NCI-H2081 treated with DMSO at 0.1 percent for 48 hours (cell line): Measurements from ENCODE around the gene DNAJC4.

Source experiments
- DNase-seq: peaks from one replicate; lab custom pipeline; 2025; lab: John Stamatoyannopoulos, UW

DNAJC4 gene

GRCh38 chr11:64278576-64279190 lies 48.3 kb downstream of the DNAJC4 start:
- DNase-seq, result no peak

GRCh38 chr11:64281957-64282770 lies 51.8 kb downstream of the DNAJC4 start:
- no peak for DNase-seq

- DNase-seq, result no peak
Observed at GRCh38 chr11:64283092-64283491, 52.7 kb downstream of the DNAJC4 start.
